Right atrium auricular region (tissue), 2 donors: Measurements from ENCODE around the gene NEUROD2. TPM values are rescaled to one million over a fixed set of nuclear protein-coding genes. Genes with fewer than 3 reads are reported as not detected.

Experiments used
- DNase-seq: peaks from one replicate; pipeline ENCODE4 v3.0.0-alpha.2; 2019; ENCODE audit warnings: low spot score
- H3K27ac ChIP-seq, 2 donors: fragments of 200-600 bp; sonication (generic); 1 replicate in 1 of 2; 2 replicates in 1 of 2; pipeline ENCODE4 v1.5.1; 2016 to 2019
- H3K27me3 ChIP-seq, 2 donors: fragments of 200-600 bp; sonication (generic); one replicate each; pipeline versions ENCODE4 v1.5.1 to v1.6.0; 2017 to 2019
- H3K36me3 ChIP-seq: fragments of 200-600 bp; sonication (generic); one replicate; pipeline ENCODE4 v1.5.1; 2016
- H3K4me1 ChIP-seq, 2 donors: fragments of 200-600 bp; sonication (generic); one replicate each; pipeline versions ENCODE4 v1.5.1 to v1.6.0; 2017 to 2019
- H3K4me3 ChIP-seq, 2 donors: fragments of 200-600 bp; sonication (generic); 1 replicate in 1 of 2; 2 replicates in 1 of 2; pipeline ENCODE4 v1.5.1; 2017 to 2019; ENCODE audit warnings: mild to moderate bottlenecking in 1 of 2, moderate library complexity in 1 of 2
- H3K9me3 ChIP-seq, 2 donors: fragments of 200-600 bp; sonication (generic); one replicate each; pipeline ENCODE4 v1.5.1; 2019
- CTCF ChIP-seq, 2 donors: fragments of 200-600 bp; sonication (generic); IDR thresholded peaks; one replicate each; pipeline ENCODE4 v1.5.1; 2019; ENCODE audit warnings: antibody characterized with exemption in 2 of 2
- total RNA-seq, 2 donors: library from RNA; depleted of rRNA; stranded (reverse); fragments of >200 nt; gene quantifications; one replicate each; pipeline ENCODE4 v1.1.0, GENCODE V29; 2016

NEUROD2 gene
- total RNA-seq, 2 donors from 2014 or later: not detected

GRCh38 chr17:39609416-39610025 is 1.8 kb upstream of the NEUROD2 start:
- Histone ChIP-seq H3K27me3 (peaks cover 24 to 37% of the 10 kb centered on the region in 2 donors), H3K4me1 (peaks cover 0 to 36% of the 10 kb centered on the region in 2 donors), H3K36me3 (no peaks in the 10 kb centered on the region), H3K4me3 (no peak overlapping the region), H3K9me3 (no peaks in the 10 kb centered on the region), H3K27ac (no peak overlapping the region)
- DNase-seq: no peak
- no peak for TF ChIP-seq CTCF (IDR thresholded peaks at IDR 0.05)

GRCh38 chr17:39608142-39608981 is 642 bp upstream of the NEUROD2 start:
- H3K27me3 ChIP-seq: peaks cover 31 to 48% of the 10 kb centered on the region in 2 donors
- no peaks in the 10 kb centered on the region for H3K36me3 ChIP-seq
- no peak for TF ChIP-seq CTCF (IDR thresholded peaks at IDR 0.05)

GRCh38 chr17:39607057-39607850 is 466 bp downstream of the NEUROD2 start:
- Histone ChIP-seq H3K27ac (no peak overlapping the region), H3K36me3 (no peaks in the 10 kb centered on the region), H3K4me3 (peak overlapping the region in 1 of 2 donors; percentile 40), H3K27me3 (peaks cover 42 to 48% of the 10 kb centered on the region in 2 donors), H3K4me1 (peaks cover 0 to 42% of the 10 kb centered on the region in 2 donors), H3K9me3 (no peaks in the 10 kb centered on the region)
- DNase-seq: no peak
- no peak for TF ChIP-seq CTCF (IDR thresholded peaks at IDR 0.05)

More at GRCh38 chr17:39608142-39608981, 642 bp upstream of the NEUROD2 start:
- Histone ChIP-seq H3K4me3 (no peak overlapping the region), H3K9me3 (no peaks in the 10 kb centered on the region), H3K4me1 (peaks cover 0 to 42% of the 10 kb centered on the region in 2 donors), H3K27ac (no peak overlapping the region)
- no peak for DNase-seq

GRCh38 chr17:39606434-39607056 is 1.2 kb downstream of the NEUROD2 start:
- Histone ChIP-seq H3K9me3 (no peaks in the 10 kb centered on the region), H3K4me3 (peak overlapping the region in 1 of 2 donors; percentile 40), H3K27me3 (peaks cover 43 to 52% of the 10 kb centered on the region in 2 donors), H3K27ac (no peak overlapping the region), H3K4me1 (peaks cover 0 to 42% of the 10 kb centered on the region in 2 donors), H3K36me3 (no peaks in the 10 kb centered on the region)
- DNase-seq: no peak
- TF ChIP-seq CTCF (IDR thresholded peaks at IDR 0.05): no peak
